HG03196 (cell line): ENCODE data around the gene CD180.

Source experiments
- ATAC-seq: cut with Tn5 transposase; IDR thresholded peaks from one replicate; pipeline ENCODE4 v1.9.1; 2021; ENCODE audit not compliant: unreplicated experiment

The CD180 gene

GRCh38 chr5:67196537-67197059, at the start of gene CD180:
CD180 (minus strand) TSS chr5:67196799; CDS start chr5:67196641, 158 bp downstream.
- no peak for ATAC-seq

- ATAC-seq: no peak
Measured at GRCh38 chr5:67246108-67246507, 49.5 kb upstream of the CD180 start.

- ATAC-seq: no peak
Measured at GRCh38 chr5:67245259-67245846, 48.8 kb upstream of the CD180 start.

- no peak for ATAC-seq
Measured at GRCh38 chr5:67244345-67244793, 47.8 kb upstream of the CD180 start.

GRCh38 chr5:67243944-67244343, 47.3 kb upstream of the CD180 start:
- ATAC-seq: no peak

GRCh38 chr5:67243349-67243748, 46.8 kb upstream of the CD180 start:
- ATAC-seq: no peak

GRCh38 chr5:67241326-67241725, 44.7 kb upstream of the CD180 start:
- no peak for ATAC-seq

GRCh38 chr5:67240846-67241245, 44.2 kb upstream of the CD180 start:
- ATAC-seq: no peak

- no peak for ATAC-seq
Measured at GRCh38 chr5:67240065-67240464, 43.5 kb upstream of the CD180 start.

- ATAC-seq: no peak
Measured at GRCh38 chr5:67238191-67238590, 41.6 kb upstream of the CD180 start.

- no peak for ATAC-seq
Measured at GRCh38 chr5:67235399-67236110, 39.0 kb upstream of the CD180 start.

GRCh38 chr5:67234671-67235176, 38.1 kb upstream of the CD180 start:
- no peak for ATAC-seq

GRCh38 chr5:67233075-67233474, 36.5 kb upstream of the CD180 start:
- ATAC-seq: no peak

GRCh38 chr5:67223211-67223610, 26.6 kb upstream of the CD180 start:
- ATAC-seq: no peak

GRCh38 chr5:67222243-67223025, 25.8 kb upstream of the CD180 start:
- ATAC-seq: peak; percentile 20

GRCh38 chr5:67221487-67222242, 25.1 kb upstream of the CD180 start:
- ATAC-seq: peak; percentile 95

GRCh38 chr5:67216564-67216963, 20.0 kb upstream of the CD180 start:
- ATAC-seq: no peak

- ATAC-seq: peak; percentile 99
Measured at GRCh38 chr5:67215519-67216471, 19.2 kb upstream of the CD180 start.

GRCh38 chr5:67214707-67215447, 18.3 kb upstream of the CD180 start:
- ATAC-seq: no peak
